Measurements from ENCODE around the gene PRKCE. TPM values are rescaled to one million over a fixed set of nuclear protein-coding genes. Genes with fewer than 3 reads are reported as not detected.

PRKCE gene
- polyA plus RNA-seq, 3 donors, result 1.3 to 7.7 (median 2.3) TPM

DNA sequence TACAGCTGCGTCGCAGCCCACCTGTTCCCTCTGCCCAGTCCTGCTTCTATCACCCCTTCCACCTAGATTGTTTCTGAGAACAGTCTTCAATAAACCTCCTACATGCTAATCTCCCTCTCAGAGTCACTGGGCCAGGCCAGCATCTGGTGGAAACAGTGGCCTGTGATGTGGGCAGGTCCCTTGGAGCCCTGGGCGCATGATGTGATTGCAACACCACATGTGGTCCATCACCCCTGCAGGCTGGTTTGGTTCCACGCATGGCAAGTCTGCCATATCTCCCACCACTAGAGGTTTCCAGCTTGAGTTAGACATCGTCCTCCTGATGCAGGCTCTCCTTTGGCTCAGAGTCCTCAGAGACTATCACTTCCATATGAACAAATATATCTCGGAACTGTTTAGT, 83.5 kb downstream of the PRKCE start:
- Histone ChIP-seq H3K79me2 (ENCODE audit: insufficient read depth, low read length) (peaks cover 33% of the 10 kb centered on the region), H3K4me1 (ENCODE audit: control insufficient read depth in 1 of 2, insufficient read depth in 2 of 2, low read length in 2 of 2) (peaks cover 18 to 19% of the 10 kb centered on the region in 2 donors), H4K20me1 (ENCODE audit: insufficient read depth, low read length) (peaks cover 9% of the 10 kb centered on the region), H3K9me3 (replicated peaks in 1 of 2; ENCODE audit: control insufficient read depth in 1 of 2, insufficient read depth in 1 of 2, low read length in 2 of 2) (no peaks in the 10 kb centered on the region), H2AFZ (ENCODE audit: insufficient read depth, low read depth, low read length, poor library complexity, severe bottlenecking) (no peak overlapping the region), H3K36me3 (replicated peaks in 1 of 2; ENCODE audit: control insufficient read depth in 1 of 2, insufficient read depth in 2 of 2, low read length in 2 of 2) (no peaks in the 10 kb centered on the region), H3K9ac (ENCODE audit: insufficient read depth, low read length, poor library complexity, severe bottlenecking) (no peak overlapping the region), H3K27me3 (ENCODE audit: control insufficient read depth in 2 of 2, insufficient read depth in 2 of 2, low read length in 2 of 2) (no peaks in the 10 kb centered on the region), H3K4me2 (replicated peaks; ENCODE audit: extremely low read depth, low read length, poor library complexity, severe bottlenecking) (no peak overlapping the region), H3K27ac (ENCODE audit: low read depth in 1 of 2, low read length in 2 of 2) (no peak overlapping the region), H3K4me3 (replicated peaks in 1 of 3; ENCODE audit: low read depth in 2 of 3, low read length in 3 of 3) (no peak overlapping the region)
- Mint-ChIP-seq H3K9me3 (peaks cover 0 to 5% (median 0%) of the 10 kb centered on the region in 7 donors), H3K36me3 (peaks cover 3 to 11% of the 10 kb centered on the region in 2 donors), H3K27ac (peak overlapping the region in 2 of 7 donors; percentile 10 to 59), H3K4me3 (no peak overlapping the region), H3K4me1 (peaks cover 27% of the 10 kb centered on the region), H3K27me3 (ENCODE audit: low read depth in 3 of 3) (peaks cover 0 to 1% (median 0%) of the 10 kb centered on the region in 3 donors)
- TF ChIP-seq, protein P1, sequence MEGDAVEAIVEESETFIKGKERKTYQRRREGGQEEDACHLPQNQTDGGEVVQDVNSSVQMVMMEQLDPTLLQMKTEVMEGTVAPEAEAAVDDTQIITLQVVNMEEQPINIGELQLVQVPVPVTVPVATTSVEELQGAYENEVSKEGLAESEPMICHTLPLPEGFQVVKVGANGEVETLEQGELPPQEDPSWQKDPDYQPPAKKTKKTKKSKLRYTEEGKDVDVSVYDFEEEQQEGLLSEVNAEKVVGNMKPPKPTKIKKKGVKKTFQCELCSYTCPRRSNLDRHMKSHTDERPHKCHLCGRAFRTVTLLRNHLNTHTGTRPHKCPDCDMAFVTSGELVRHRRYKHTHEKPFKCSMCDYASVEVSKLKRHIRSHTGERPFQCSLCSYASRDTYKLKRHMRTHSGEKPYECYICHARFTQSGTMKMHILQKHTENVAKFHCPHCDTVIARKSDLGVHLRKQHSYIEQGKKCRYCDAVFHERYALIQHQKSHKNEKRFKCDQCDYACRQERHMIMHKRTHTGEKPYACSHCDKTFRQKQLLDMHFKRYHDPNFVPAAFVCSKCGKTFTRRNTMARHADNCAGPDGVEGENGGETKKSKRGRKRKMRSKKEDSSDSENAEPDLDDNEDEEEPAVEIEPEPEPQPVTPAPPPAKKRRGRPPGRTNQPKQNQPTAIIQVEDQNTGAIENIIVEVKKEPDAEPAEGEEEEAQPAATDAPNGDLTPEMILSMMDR (IDR thresholded peaks at IDR 0.05), result no peak
- intact Hi-C loops (cut with micrococcal nuclease), result no loop called here
- peak in 1 of 3 donors; percentile 33 for DNase-seq
- WGBS (ENCODE audit: insufficient coverage), result 55% methylated on average over 5 of the region's 6 CpGs

- Histone ChIP-seq H2AFZ (ENCODE audit: insufficient read depth, low read depth, low read length, poor library complexity, severe bottlenecking) (no peak overlapping the region), H3K27ac (ENCODE audit: low read depth in 1 of 2, low read length in 2 of 2) (no peak overlapping the region), H3K4me2 (replicated peaks; ENCODE audit: extremely low read depth, low read length, poor library complexity, severe bottlenecking) (no peak overlapping the region), H3K4me1 (ENCODE audit: control insufficient read depth in 1 of 2, insufficient read depth in 2 of 2, low read length in 2 of 2) (no peaks in the 10 kb centered on the region), H3K36me3 (replicated peaks in 1 of 2; ENCODE audit: control insufficient read depth in 1 of 2, insufficient read depth in 2 of 2, low read length in 2 of 2) (no peaks in the 10 kb centered on the region), H3K9me3 (replicated peaks in 1 of 2; ENCODE audit: control insufficient read depth in 1 of 2, insufficient read depth in 1 of 2, low read length in 2 of 2) (no peaks in the 10 kb centered on the region), H3K27me3 (ENCODE audit: control insufficient read depth in 2 of 2, insufficient read depth in 2 of 2, low read length in 2 of 2) (no peaks in the 10 kb centered on the region), H4K20me1 (ENCODE audit: insufficient read depth, low read length) (peaks cover 9% of the 10 kb centered on the region), H3K4me3 (replicated peaks in 1 of 3; ENCODE audit: low read depth in 2 of 3, low read length in 3 of 3) (no peak overlapping the region), H3K79me2 (ENCODE audit: insufficient read depth, low read length) (peaks cover 21% of the 10 kb centered on the region), H3K9ac (ENCODE audit: insufficient read depth, low read length, poor library complexity, severe bottlenecking) (no peak overlapping the region)
- DNase-seq, result no peak
- Mint-ChIP-seq H3K4me1 (peaks cover 8% of the 10 kb centered on the region), H3K9me3 (no peaks in the 10 kb centered on the region), H3K27ac (peak overlapping the region in 2 of 7 donors; percentile 11 to 13), H3K27me3 (ENCODE audit: low read depth in 3 of 3) (peaks cover 0 to 1% (median 1%) of the 10 kb centered on the region in 3 donors), H3K4me3 (no peak overlapping the region), H3K36me3 (peaks cover 3 to 13% of the 10 kb centered on the region in 2 donors)
- WGBS (ENCODE audit: insufficient coverage), result 96% methylated on average over 21 of the region's 27 CpGs
- intact Hi-C loops (cut with micrococcal nuclease), result no loop called here
- TF ChIP-seq, protein P1 (IDR thresholded peaks at IDR 0.05), result no peak
Observed at GRCh38 chr2:45736757-45737704, 85.6 kb downstream of the PRKCE start.
